Gastrocnemius medialis (tissue), 4 donors: Measurements from ENCODE around the gene PPP2R5C. TPM values are rescaled to one million over a fixed set of nuclear protein-coding genes. Genes with fewer than 3 reads are reported as not detected.

Experiments
- ATAC-seq, 2 donors: fragments of 150-250 bp; one replicate each; pipeline ENCODE4 v1.9.1; 2016
- DNase-seq, 2 donors: peaks; one replicate each; pipeline ENCODE4 v3.0.0-alpha.2; 2019
- H3K27ac ChIP-seq, 4 donors: fragments of 200-600 bp; sonication (generic); 1 replicate in 1 of 4; 2 replicates in 3 of 4; pipeline ENCODE4 v1.5.1; 2016 to 2018; ENCODE audit warnings: mild to moderate bottlenecking in 2 of 4, moderate library complexity in 1 of 4
- H3K27me3 ChIP-seq, 3 donors: fragments of 200-600 bp; sonication (generic) in 2 of 3; 1 replicate in 1 of 3; 2 replicates in 2 of 3; pipeline versions ENCODE4 v1.5.1 to v1.6.0; 2016 to 2019; ENCODE audit warnings: mild to moderate bottlenecking in 1 of 3, moderate library complexity in 1 of 3
- H3K36me3 ChIP-seq, 2 donors: fragments of 200-600 bp; sonication (generic) in 1 of 2; one replicate each; pipeline ENCODE4 v1.5.1; 2017 to 2018
- H3K4me1 ChIP-seq, 2 donors: fragments of 200-600 bp; sonication (generic) in 1 of 2; one replicate each; pipeline ENCODE4 v1.5.1; 2016 to 2017; ENCODE audit warnings: mild to moderate bottlenecking in 2 of 2
- H3K4me3 ChIP-seq, 4 donors: fragments of 200-600 bp; sonication (generic) in 3 of 4; 1 replicate in 1 of 4; 2 replicates in 3 of 4; pipeline ENCODE4 v1.5.1; 2016 to 2019; ENCODE audit warnings: mild to moderate bottlenecking in 2 of 4
- H3K9me3 ChIP-seq, 3 donors: fragments of 200-600 bp; sonication (generic) in 2 of 3; 1 replicate in 1 of 3; 2 replicates in 2 of 3; pipeline ENCODE4 v1.5.1; 2016 to 2019
- POLR2A ChIP-seq, 2 donors: fragments of 450-650 bp; IDR thresholded peaks; one replicate each; pipeline ENCODE4 v1.6.1; 2017; ENCODE audit warnings: antibody characterized with exemption in 2 of 2, mild to moderate bottlenecking in 2 of 2, moderate library complexity in 2 of 2
- in situ Hi-C, 4 donors: fragments of 200-750 bp; cut with MboI; loops; one replicate each; pipeline versions ENCODE4 v1.15.0 to v1.8.0; 2017; ENCODE audit warnings: low sequenced_read_pairs in 4 of 4
- intact Hi-C: fragments of 100-400 bp; cut with DNase I; formaldehyde crosslinking; loops from one replicate; pipeline ENCODE4 v1.15.1; 2023; ENCODE audit warnings: low total_unique reads
- total RNA-seq, 4 donors: library from RNA; depleted of rRNA; stranded (reverse); fragments of >200 nt; gene quantifications; one replicate each; pipeline versions ENCODE4 v1.1.0 to v1.2.3, GENCODE V29; 2016
- TF ChIP-seq, protein P1 (sequence below), 5 experiments: fragments of 450-650 bp in 3 of 5; fragments of 200-600 bp in 2 of 5; sonication (generic) in 2 of 5; IDR thresholded peaks in 4 of 5; conservative IDR thresholded peaks in 1 of 5; 1 replicate in 4 of 5; 2 replicates in 1 of 5; pipeline ENCODE4 v1.5.1; 2016 to 2019; ENCODE audit warnings: antibody characterized with exemption in 5 of 5, mild to moderate bottlenecking in 3 of 5, moderate library complexity in 3 of 5

The PPP2R5C gene
- total RNA-seq, 4 donors from 2014 or later: 35.4 to 65.9 (median 49.3) TPM

DNA sequence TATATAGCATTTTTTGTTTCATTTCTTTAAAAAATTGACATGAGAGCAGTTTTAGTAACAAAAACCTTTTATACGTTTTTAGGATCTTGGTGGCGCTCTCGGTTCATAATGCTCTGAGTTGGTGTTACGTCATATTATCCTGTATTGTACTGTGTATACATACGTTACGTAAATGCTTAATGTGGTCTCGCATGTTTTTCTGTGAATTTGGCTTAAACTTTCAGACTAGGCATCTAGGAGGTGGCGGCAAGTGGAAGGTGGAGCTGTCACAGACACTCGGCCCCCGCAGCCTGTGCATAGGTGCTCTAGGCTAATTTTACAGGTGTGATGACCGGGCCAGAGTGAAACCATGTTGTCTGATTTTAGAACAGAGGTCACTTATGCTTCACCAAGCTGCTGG lies 60.0 kb downstream of the PPP2R5C start:
- in situ Hi-C loops: loop anchor here in 1 of 4 donors (10.0 kb wide), 1 partner anchor 47 kb away; no protein-coding TSS in a partner anchor
- H3K27ac ChIP-seq: no peak overlapping the region

DNA sequence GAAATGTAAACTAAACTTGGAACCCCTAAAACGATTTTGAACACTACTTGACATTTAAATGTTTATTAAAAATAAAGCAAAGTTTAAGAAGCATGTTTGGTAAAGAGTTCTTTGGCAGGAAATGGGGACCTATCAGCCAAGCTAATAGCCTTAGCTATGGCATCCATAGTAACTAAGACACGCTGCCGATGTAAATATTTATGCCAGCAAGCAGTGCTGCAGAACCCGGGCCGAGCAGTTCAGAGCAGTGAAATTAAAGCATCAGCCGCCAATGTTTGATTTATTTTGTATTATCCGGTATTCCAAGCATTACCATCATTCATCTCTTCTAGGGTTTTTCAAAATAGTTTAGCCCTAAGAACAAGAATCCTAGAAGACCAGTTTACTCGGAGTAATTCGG lies 61.6 kb downstream of the PPP2R5C start:
- in situ Hi-C loops: loop anchor here in 1 of 4 donors (10.0 kb wide), 1 partner anchor 48 kb away; no protein-coding TSS in a partner anchor
- H3K27ac ChIP-seq: peak overlapping the region; percentile 75 to 88 (median 84)
- no peaks in the 10 kb centered on the region for H3K9me3 ChIP-seq
- H3K27me3 ChIP-seq: no peaks in the 10 kb centered on the region
- H3K36me3 ChIP-seq: no peaks in the 10 kb centered on the region
- intact Hi-C loops: no loop called here
- peaks cover 47 to 51% of the 10 kb centered on the region in 2 donors for H3K4me1 ChIP-seq
- ATAC-seq (no peak), DNase-seq (no peak)
- peak overlapping the region in 3 of 4 donors; percentile 8 to 35 (median 22) for H3K4me3 ChIP-seq
- no peak for TF ChIP-seq POLR2A (IDR thresholded peaks at IDR 0.05)
- TF ChIP-seq, protein P1, sequence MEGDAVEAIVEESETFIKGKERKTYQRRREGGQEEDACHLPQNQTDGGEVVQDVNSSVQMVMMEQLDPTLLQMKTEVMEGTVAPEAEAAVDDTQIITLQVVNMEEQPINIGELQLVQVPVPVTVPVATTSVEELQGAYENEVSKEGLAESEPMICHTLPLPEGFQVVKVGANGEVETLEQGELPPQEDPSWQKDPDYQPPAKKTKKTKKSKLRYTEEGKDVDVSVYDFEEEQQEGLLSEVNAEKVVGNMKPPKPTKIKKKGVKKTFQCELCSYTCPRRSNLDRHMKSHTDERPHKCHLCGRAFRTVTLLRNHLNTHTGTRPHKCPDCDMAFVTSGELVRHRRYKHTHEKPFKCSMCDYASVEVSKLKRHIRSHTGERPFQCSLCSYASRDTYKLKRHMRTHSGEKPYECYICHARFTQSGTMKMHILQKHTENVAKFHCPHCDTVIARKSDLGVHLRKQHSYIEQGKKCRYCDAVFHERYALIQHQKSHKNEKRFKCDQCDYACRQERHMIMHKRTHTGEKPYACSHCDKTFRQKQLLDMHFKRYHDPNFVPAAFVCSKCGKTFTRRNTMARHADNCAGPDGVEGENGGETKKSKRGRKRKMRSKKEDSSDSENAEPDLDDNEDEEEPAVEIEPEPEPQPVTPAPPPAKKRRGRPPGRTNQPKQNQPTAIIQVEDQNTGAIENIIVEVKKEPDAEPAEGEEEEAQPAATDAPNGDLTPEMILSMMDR (IDR thresholded peaks at IDR 0.05 in 4 of 5, conservative IDR thresholded peaks at IDR 0.05 in 1 of 5): no peak

More for the DNA sequence above, 60.0 kb downstream of the PPP2R5C start:
- no peak for ATAC-seq
- Histone ChIP-seq H3K9me3 (no peaks in the 10 kb centered on the region), H3K4me3 (no peak overlapping the region), H3K27me3 (no peaks in the 10 kb centered on the region), H3K4me1 (peaks cover 40 to 41% of the 10 kb centered on the region in 2 donors), H3K36me3 (no peaks in the 10 kb centered on the region)
- DNase-seq: no peak
- TF ChIP-seq POLR2A (IDR thresholded peaks at IDR 0.05): no peak
- TF ChIP-seq, protein P1 (IDR thresholded peaks at IDR 0.05 in 4 of 5, conservative IDR thresholded peaks at IDR 0.05 in 1 of 5): no peak
- intact Hi-C loops: no loop called here

DNA sequence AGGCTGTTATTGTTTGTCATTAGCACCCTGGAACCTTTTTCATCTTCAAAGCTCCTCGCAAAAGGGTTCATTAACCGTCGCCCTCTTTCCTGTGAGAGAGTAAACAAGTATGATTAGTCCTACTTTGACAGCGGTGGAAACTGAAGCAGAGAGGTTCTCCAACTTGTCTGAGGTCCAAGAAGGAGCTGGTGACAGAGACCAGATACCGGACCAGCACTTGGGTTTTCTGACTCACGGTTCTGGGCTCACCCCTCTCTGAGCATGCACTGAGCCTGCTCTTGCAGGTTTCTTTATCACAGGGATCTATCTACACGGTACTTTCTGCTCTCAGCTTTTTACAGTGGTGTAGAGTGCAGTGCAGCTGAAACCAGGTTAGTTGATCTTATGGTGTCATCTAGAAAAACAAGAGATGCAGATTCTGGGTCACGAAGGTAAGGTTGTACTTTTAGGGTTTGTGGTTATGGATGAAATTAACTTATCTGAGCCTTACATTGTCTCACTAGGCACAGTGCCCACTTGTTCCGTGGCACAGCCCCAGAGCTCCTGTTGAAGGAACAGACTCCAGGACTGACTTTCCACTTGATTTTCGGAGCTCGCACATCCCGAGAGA lies 62.1 kb downstream of the PPP2R5C start:
- H3K4me1 ChIP-seq: peaks cover 52 to 56% of the 10 kb centered on the region in 2 donors
- intact Hi-C loops: loop anchor here (2.0 kb wide), 1 partner anchor 13 kb away; no protein-coding TSS in a partner anchor
- H3K36me3 ChIP-seq: no peaks in the 10 kb centered on the region
- in situ Hi-C loops: loop anchor here in 1 of 4 donors (10.0 kb wide), 1 partner anchor 49 kb away; no protein-coding TSS in a partner anchor
- TF ChIP-seq, protein P1 (IDR thresholded peaks at IDR 0.05 in 4 of 5, conservative IDR thresholded peaks at IDR 0.05 in 1 of 5): no peak
- no peak for TF ChIP-seq POLR2A (IDR thresholded peaks at IDR 0.05)
- H3K9me3 ChIP-seq: no peaks in the 10 kb centered on the region
- DNase-seq (peak; percentile 37 to 46), ATAC-seq (peak; percentile 57 to 86)
- peak overlapping the region; percentile 8 to 35 (median 27) for H3K4me3 ChIP-seq
- H3K27ac ChIP-seq: peak overlapping the region; percentile 75 to 88 (median 84)
- H3K27me3 ChIP-seq: no peaks in the 10 kb centered on the region

DNA sequence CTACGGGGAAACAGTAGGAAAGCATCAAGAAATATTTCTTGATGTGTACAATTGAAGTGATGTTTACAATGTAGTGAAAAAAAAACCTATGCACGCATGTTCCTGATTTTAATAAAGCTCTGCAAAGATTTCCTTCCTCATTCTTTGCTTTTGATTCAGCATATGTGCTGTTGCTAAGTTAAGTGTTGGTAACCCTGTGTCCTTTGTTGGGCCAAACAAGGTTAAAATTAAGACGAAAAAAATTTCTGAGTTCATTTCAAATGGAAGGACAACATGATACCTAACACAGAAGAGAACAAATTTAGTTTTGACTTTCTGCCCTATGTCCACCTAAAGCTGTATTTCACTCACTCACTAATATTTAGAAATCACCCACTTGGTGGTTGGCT lies 62.8 kb downstream of the PPP2R5C start:
- no peaks in the 10 kb centered on the region for H3K27me3 ChIP-seq
- peaks cover 59 to 62% of the 10 kb centered on the region in 2 donors for H3K4me1 ChIP-seq
- intact Hi-C loops (loop anchor here (2.0 kb wide), 1 partner anchor 14 kb away; no protein-coding TSS in a partner anchor), in situ Hi-C loops (loop anchor here in 1 of 4 donors (10.0 kb wide), 1 partner anchor 50 kb away; no protein-coding TSS in a partner anchor)
- H3K4me3 ChIP-seq: peak overlapping the region; percentile 22 to 35 (median 32)
- TF ChIP-seq, protein P1 (IDR thresholded peaks at IDR 0.05 in 4 of 5, conservative IDR thresholded peaks at IDR 0.05 in 1 of 5): no peak
- TF ChIP-seq POLR2A (IDR thresholded peaks at IDR 0.05): no peak
- DNase-seq (no peak), ATAC-seq (no peak)
- no peaks in the 10 kb centered on the region for H3K9me3 ChIP-seq
- peak overlapping the region; percentile 75 to 88 (median 84) for H3K27ac ChIP-seq
- H3K36me3 ChIP-seq: no peaks in the 10 kb centered on the region
